NCI-H2227 treated with DMSO at 0.1 percent for 48 hours (cell line): ENCODE measurements around the gene KMT2D.

Experiments used
- DNase-seq: peaks from one replicate; lab custom pipeline; 2025; lab: John Stamatoyannopoulos, UW

Gene KMT2D, protein sequence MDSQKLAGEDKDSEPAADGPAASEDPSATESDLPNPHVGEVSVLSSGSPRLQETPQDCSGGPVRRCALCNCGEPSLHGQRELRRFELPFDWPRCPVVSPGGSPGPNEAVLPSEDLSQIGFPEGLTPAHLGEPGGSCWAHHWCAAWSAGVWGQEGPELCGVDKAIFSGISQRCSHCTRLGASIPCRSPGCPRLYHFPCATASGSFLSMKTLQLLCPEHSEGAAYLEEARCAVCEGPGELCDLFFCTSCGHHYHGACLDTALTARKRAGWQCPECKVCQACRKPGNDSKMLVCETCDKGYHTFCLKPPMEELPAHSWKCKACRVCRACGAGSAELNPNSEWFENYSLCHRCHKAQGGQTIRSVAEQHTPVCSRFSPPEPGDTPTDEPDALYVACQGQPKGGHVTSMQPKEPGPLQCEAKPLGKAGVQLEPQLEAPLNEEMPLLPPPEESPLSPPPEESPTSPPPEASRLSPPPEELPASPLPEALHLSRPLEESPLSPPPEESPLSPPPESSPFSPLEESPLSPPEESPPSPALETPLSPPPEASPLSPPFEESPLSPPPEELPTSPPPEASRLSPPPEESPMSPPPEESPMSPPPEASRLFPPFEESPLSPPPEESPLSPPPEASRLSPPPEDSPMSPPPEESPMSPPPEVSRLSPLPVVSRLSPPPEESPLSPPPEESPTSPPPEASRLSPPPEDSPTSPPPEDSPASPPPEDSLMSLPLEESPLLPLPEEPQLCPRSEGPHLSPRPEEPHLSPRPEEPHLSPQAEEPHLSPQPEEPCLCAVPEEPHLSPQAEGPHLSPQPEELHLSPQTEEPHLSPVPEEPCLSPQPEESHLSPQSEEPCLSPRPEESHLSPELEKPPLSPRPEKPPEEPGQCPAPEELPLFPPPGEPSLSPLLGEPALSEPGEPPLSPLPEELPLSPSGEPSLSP (N-terminal part only)

DNA sequence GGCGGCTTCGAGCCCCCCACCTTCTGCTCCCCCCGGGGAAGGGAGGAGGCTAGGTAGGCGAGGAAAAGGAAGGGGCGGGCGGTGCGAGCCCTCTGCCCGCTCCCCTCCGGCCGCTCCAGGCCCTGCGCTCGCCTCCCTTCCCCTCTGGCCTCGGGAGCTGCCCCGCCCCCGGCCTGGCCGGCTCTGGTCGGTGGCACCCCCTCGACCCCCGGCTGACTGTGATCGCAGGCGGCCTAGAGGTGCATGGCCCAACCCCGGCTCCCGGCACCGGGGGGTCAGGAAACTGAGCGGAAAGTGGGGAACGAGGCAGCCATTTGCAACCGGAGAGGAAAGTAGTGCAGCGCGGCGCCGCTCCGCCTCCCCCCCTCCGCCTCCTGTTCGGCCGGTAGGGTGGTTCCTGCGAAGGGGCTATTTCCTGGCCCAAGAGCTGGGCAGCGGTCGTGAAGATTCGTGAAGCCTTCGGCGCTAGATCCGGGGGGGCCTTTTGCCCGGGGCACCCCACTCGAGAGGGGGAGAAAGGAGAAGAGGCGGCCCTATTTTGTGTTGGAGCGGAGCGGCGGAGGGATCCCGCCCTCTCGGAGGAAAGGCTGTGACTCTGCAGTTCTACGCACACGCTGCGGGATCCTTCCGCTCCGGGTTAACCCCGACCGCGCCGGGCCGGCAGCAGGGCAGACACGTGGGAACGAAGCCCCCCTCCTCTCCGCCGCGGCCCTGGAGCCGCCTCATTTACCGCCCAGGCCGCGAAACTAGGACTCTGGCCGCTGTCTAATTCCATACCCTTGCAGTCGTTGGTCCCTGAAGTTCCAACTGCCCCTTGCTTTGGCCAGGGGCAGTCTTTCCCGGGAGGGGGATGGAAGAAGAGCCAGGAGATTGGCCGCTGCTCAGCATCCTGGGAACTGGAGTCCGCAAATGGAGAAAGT is at the start of gene KMT2D:
Gene KMT2D (minus strand): TSS at position 558 of the 920 bp plus-strand sequence. CDS start 5,470 bp downstream, outside the sequence.
- peak; percentile 64 for DNase-seq

DNA sequence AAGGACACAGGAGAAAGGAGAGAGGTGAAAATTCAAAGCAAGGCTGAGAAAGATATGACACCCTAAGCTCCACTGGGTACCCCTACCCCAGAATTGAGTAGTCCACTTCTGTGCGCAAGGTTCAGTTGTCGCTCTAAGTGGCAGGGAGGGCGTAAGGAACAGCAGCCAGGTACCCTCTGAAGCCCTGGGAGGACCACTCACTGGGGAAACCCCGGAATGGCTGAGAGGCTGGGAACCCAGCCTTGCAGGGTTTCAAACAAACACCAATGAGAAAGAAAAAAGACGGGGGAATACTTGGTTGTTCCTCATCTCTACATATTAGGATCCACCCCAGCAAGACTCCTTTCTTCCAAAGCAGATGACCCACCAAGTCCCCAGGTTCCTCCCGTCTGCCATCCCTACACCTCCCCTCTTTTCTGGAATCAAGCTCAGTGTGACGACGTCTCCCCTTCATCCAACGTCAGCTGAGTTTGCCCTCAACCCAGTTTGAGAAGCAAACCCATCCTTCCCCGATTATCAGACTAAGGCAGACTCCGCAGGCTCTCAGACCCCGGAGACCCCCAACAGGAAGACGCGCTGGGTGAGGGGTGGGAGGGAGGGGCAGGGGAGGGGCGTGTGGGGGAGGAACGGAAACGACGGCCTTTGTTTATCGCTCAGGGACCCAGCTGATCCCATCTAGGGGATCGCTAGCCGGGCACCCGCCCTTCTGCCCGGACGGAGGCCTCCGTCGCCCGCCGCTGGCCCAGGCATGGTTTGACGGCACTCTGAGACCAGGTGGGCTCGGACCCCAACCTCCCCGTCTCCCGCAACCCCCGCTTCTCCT is 49.3 kb upstream of the KMT2D start:
- no peak for DNase-seq

DNA sequence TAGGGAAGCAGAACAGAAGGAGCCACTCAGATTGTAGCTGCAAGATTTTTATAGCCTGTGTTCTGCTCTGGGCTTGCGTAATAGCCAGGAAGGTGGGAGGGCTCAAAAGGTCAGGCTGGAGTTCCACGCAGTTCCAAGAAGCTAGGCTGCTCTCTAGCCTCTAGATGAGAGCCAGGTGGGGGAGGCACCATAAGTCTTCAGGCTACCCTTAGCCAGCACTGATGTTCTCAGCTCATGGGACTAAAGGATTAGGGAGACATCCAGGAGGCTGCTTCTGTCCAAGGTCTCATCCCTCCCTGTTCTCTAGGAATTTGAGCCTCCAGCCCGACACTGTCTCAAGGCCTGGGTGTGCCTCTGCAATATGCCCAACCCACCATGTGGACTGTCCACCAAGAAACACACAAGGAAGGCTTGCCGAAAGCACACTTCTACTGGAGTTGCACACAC is 48.4 kb upstream of the KMT2D start:
- DNase-seq = no peak

DNA sequence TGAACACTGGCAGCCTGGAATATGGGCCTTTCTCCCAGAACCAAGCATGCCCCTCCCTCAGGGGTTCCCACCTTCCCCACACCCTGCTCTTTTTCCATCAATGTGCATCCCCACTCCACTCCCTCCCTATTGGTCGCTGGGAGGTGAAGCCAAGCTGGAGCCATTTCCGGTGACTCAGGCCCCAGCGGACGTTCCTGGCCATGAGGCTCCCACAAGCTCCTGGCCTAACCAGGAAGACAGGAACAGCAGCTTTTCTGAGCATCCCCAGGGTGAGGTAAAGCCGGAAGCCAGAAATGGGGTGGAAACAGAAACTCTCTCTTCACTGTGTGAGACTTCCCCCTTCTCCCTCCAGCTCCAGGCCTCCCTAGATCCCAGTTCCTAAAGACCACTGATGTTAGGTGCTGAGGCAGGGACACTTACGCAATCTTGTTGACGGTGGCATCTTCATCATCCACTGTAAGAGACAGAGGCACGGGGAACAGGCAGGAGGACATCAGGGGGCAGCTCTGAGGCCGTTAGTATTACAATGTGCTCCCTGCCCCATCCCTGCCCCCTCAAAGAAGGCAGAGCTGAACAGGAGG is 45.0 kb upstream of the KMT2D start:
- DNase-seq = no peak

DNA sequence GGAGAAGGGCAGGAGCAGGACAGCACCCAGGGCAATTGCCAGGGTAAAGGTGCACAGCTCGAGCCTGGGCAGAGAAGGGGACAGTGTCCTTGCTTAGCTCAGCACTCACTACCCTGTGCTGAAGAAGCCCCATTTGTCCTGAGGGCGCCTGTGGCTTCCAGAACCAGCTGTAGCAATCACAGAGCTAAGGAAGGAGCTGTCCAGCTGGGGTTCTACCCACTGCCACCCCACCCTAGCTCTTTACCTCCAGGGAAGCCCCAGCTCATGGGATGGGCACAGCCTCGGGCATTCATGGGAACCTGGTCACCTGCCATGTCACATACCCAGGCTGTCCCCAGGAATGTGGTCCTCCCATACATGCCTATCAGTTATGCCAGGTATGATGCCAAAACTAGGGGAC is 44.2 kb upstream of the KMT2D start:
- DNase-seq = no peak

DNA sequence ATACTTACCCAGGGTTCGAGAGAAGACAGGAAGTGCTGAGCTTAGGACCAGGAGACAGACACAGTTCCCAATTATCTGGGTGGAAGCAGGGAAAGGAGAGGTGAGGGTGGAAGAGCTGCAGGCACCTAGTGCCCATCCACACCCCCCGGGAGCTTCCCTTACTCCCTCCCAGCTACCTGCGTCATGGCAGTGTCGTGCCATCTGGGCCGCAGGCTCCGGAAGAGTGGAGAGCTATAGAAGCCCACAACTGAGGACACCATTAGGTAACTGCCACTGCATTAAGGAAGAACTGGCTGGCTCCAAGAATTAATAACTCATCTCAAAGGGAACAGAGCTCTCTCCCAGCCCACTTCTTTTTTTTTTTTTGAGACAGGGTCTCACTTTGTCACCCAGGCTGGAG is 39.8 kb upstream of the KMT2D start:
- no peak for DNase-seq

DNA sequence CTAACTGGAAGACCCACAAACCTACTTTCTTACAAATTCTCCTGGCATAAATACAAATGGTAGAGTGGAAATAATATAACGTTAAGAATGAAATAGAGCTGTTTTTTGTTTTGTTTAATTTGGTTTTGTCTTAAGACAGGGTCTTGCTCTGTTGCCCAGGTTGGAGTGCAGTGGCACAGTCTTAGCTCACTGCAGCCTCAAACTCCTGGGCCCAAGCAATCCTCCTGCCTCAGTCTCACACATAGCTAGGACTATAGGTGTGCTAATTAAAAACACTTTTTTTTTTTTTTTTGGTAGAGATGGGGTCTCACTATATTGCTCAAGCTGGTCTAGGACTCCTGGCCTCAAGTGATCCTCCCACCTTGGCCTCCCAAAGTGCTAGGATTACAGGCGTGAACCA is 38.1 kb upstream of the KMT2D start:
- DNase-seq = no peak

DNA sequence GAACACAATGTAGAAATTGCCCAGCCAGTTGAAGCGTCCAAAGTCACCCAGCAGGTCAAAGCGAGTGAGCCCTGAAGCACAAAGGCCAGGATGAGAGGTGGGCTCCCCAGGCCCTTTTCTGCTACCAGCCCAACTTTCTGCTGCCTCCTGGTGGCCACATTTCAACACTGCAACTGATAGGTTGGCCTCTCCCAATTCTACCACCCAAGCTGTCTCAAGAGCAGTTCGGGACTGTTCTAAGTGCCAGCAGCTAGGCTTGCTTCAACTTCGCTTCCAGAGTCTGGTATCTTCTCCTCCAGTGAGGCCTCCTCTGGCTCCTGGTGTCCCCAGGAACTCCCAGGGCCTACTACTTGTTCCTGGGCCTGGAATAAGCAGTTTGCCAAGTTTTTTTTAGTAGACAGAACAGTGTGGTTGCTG is 37.4 kb upstream of the KMT2D start:
- DNase-seq = peak; percentile 2

DNA sequence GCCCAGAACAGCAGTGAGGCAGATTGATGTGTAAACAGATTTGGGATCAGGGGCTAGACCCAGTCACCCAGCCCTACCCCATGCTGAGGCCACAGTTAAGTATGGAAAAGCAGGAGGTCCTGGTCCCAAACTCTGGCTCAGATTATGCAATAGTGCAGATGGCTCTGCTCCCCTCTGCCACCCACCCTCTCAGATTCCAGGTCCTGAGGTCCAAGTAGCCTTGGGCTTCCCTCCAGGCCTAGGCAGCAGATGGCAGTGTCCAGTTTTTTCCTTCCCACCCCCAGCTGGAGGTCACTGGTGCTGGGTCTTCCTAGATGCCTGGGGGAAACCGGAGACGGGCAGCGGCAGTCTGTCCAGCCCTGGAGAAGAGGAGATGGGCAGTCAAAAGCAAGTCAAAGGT is 36.8 kb upstream of the KMT2D start:
- no peak for DNase-seq

DNA sequence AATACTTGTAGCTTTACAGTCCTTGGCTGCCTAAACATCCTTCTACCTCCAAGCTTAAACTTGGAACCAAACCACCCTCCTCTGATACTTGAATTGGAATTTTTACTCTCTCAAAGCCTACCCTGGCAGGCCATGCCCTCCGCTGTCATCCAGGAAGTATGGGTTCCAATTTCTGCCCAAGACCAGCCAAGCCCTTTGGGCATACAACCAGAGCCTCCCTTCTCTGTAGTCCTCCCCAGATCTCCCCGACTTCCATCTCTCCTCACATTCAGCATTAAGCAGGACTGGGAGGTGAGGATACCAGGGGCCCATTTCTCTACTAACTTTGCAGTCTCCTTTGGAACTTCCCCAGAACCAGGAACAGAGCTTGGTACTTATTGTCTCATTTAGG is 34.4 kb upstream of the KMT2D start:
- no peak for DNase-seq

DNA sequence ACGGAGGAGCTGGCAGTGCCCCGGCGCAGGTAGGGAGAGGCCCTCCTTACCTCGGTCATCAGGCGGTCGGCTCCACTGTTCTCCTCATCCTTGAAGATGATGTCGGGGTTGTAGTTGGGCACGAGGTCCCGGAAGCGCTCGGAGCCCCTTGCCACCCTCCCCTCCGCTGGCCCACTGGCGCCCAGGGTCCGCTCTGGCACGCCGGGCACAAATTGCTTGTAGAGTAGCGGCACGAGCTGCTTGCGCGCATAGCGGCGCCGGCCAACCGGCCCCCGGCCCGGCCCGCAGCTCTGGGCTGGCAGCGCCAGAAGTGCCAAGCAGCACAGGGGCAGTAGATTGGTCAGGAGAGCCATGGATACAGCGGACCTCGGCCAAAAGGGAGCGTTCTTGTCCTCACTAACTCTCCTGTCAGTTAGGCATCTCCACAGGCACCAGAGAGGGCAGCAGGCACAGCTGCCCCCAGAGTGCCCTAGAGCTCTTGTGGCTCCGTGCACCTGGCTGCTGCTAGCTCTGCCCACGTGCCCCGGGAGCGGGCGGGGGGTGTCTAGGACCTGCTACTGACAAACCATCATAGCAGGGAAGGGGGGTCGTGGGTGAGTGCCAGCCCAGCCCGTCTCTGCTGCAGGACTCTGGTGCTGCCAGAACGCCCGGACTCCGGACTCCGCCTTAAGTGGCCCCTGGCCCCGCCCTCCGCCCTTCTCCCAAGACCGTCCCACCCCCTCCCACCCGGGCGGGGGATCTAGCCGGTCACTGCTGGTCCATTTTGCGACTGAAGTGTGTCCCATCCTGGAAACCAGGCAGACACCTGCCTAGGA is 33.8 kb upstream of the KMT2D start, which contains the start of gene DHH:
Gene DHH (minus strand): TSS at position 642 of the 815 bp plus-strand sequence. CDS start 289 bp downstream, at position 353.
- peak; percentile 10 for DNase-seq

DNA sequence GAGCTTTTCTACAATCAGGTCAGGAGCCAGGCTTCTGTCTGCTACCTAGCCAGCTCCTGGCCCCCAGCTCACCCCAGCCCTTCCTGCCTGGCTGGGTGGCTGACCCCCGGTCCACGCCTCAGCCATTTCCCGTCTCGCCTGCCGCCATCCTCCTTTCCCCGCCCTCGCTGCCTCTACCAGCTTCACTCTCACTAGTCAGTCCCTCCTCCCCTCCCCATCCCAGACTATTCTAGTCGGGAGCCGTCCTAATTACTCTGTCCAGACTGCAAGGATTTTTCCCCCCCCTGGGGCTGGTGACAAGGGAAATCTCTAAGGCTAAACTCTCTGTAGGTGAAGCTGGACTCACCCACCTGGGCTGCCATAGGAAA is 33.2 kb upstream of the KMT2D start:
- DNase-seq = no peak

DNA sequence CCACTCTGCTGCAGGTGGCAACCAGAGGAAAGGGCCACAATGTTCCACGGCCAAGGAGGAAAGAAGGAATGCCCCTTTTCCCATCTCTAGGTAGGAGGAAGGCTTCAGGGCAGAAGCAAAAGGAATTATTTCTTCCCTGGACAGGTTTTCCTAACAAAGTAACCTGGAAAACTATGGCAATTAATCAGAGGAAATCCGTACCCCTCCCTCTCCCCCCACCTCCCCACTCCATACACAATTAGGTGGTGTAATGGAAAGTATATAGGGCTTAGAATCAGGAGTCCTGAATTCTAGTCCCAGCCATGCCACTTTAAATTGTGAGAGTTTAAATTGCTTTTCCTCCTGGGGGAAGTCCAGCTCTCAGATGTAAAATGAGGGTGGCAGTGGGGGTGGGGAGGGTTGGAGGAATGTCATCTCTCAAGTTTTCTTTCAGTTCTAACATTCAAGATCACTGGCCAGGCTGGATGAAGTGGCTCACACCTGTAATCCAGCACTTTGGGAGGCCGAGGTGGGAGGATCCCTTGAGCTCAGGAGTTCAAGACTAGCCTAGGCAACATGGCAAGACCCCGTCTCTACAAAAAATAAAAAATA is 32.3 kb upstream of the KMT2D start:
- DNase-seq = no peak

DNA sequence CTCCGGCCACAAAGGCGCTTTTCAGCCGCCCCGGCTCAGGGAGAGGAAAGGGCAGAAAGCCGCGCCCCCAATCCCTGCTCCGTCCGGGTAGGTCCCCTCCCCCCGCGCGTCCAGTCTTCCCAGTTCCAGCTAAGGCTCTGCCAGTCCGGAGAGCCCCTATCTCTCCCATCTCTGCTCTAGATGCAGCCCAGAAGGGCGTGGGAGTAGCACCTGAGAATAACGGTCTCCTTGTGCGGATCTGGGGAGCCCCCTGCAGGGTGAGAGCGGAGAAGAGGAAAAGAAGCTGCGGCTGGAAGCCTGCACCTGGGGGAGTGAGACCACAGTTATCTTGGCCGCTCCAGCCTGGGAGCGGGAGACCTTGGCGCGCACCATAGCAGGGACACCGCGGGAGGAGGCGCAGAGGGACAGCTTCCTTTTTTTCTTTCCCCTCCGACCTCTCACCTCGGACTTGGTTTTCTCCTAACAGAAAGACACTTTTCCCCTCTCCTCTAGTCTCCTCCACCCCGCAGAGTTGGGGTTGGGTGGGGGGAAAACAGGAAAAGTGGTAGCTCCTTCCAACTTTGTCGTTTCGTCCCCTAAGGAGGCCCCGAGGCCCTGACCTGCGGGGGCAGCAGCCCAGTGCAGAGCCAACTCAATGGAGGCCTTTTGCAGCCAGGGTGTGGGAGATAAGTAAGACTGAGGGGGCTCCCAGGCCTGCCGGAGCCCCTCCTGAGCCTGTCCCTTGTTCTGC is 31.7 kb upstream of the KMT2D start:
- DNase-seq = peak; percentile 24

DNA sequence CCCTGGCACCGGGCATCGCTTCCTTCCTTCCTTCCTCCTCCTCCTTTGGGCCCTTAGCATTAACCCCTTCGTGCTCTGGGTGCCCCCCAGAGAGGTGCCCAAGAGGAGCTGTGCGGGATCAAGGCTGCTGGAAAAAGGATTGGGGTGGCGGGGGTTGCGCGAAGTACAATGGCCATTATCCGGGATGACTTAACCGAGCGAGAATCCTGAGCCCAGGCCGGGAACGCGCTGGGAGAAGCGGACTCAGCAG is 31.2 kb upstream of the KMT2D start:
- no peak for DNase-seq

DNA sequence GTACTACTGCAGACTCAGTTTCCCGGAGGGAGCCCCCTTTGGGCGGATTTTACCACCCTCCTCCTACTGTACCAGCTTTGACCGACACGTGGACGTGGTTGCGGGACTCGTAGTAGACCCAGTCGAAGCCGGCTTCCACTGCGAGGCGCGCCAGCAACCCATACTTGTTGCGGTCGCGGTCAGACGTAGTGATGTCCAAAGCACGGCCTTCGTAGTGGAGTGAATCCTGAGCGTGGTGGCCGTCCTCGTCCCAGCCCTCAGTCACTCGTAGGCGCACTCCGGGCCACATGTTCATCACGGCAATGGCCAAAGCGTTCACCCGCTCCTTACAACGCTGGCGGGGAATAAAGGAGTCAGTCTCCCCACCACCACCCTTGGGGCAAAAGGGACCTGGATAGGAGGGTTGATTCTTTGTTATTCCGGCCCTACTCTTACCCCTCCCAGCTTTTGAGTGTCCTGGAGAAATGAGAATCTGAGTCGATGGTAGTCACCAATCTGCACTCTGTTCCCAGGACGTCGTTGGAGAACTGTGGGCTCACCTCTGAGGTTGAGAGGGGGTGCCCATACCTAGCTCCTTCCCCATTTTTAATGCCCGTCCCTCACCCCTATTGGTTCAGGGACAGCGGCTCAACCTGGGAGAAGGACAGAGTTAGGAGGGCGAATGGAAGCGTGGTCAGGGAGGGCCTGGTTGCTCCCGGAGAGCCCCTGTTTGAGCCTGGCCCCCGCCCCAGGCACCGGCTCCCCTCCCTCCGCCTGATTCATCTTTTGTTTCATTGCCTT is 30.7 kb upstream of the KMT2D start:
- DNase-seq = no peak

DNA sequence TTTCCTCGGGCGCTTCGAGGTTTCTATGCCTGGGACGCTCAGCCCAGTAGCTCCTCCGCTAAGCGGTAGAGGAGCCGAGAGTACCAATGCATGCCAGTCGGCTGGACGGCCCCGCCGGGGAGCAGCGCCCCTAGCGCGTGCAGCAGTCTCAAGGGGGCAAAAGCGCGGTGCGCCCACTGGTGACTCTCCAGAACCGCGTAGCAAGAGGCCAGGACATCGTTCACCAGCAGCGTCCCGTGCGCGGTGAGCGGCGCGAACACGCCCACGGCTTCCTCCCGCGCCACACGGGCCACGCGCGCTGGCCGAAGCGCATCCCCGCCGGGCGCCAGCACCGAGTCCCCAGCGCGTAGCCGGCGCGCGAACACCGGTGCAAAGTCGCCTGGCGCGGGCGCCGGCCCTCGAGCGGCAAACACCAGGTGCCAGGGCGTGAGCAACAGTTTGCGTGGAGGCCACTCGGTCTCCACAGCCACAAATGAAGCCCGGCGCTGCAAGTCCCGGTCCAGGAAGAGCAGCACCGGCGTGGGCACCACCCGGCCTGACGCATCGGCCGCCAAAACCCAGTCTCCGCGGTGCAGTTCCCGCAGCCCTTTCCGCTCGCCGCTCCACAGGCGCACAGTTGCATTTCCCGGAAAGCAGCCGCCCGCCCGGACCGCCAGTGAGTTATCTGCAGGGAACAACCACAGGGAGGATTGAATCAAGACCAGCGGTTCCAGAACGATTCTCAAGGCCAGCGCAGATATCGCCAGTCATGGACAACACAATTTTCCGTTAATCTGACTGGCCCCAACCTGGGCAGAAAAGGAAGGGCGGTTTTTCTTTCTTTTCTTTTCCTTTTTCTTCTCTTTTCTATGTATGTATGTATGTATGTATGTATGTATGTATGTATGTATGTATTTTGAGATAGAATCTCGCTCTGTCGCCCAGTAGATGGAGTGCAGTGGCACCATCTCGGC is 29.5 kb upstream of the KMT2D start:
- DNase-seq = peak; percentile 24
